ENCODE data around the gene COL27A1. TPM values are rescaled to one million over a fixed set of nuclear protein-coding genes. Genes with fewer than 3 reads are reported as not detected.

Gene COL27A1
- total and polyA plus RNA-seq, 2 donors (not counting 3 experiments of a cell fraction or from before 2014, with no cell fraction given): 14.7 to 49.1 TPM

- CTCF ChIA-PET: interaction anchor here (1.0 to 6.1 kb wide), 8 partner anchors 9 to 179 kb away, joined by 3 to 60 read pairs (median 12); partner anchors contain the start of gene COL27A1
- DNase-seq (ENCODE audit: low read depth, low spot score): no peak
- no peak overlapping the region for H3K27ac ChIP-seq (ENCODE audit: insufficient read depth, low read depth, low read length)
- intact Hi-C loops (cut with micrococcal nuclease): no loop called here
- no peaks in the 10 kb centered on the region for H3K36me3 ChIP-seq (ENCODE audit: control insufficient read depth in 2 of 2, extremely low read depth in 1 of 2, insufficient read depth in 2 of 2, low read length in 2 of 2)
- H3K4me3 ChIP-seq (replicated peaks in 1 of 3; ENCODE audit: insufficient read depth in 1 of 3, low read depth in 1 of 3, low read length in 3 of 3): no peak overlapping the region
- H2AFZ ChIP-seq (ENCODE audit: low read depth, low read length): no peak overlapping the region
- H3K4me1 ChIP-seq (ENCODE audit: control insufficient read depth, extremely low read depth, insufficient read depth, low read length): no peaks in the 10 kb centered on the region
- H3K9me1 ChIP-seq (replicated peaks; ENCODE audit: control insufficient read depth, extremely low read depth, insufficient read depth, low read length): no peaks in the 10 kb centered on the region
- H3K9me3 ChIP-seq (replicated peaks; ENCODE audit: control insufficient read depth, insufficient read depth, low read length): no peaks in the 10 kb centered on the region
- H3K9ac ChIP-seq (replicated peaks; ENCODE audit: extremely low read depth, insufficient read depth, low read length): no peak overlapping the region
- no peaks in the 10 kb centered on the region for H4K20me1 ChIP-seq (replicated peaks; ENCODE audit: control insufficient read depth, extremely low read depth, insufficient read depth, low read length)
- dilution Hi-C loops (cut with MboI; ENCODE audit: extremely low pct_ligation_motif_present, low sequenced_read_pairs): no loop called here
- POLR2A ChIA-PET: no interaction called here
- no peak overlapping the region for H3K4me2 ChIP-seq (ENCODE audit: insufficient read depth, low read length)
- FAIRE-seq: no peak
- TF ChIP-seq JUN (IDR thresholded peaks at IDR 0.05; ENCODE audit: borderline replicate concordance, insufficient read depth, insufficient read length, low read depth): no peak
- TF ChIP-seq EZH2 (IDR thresholded peaks at IDR 0.05; ENCODE audit: borderline replicate concordance, low read depth, low read length, severe bottlenecking): no peak
- TF ChIP-seq POLR2AphosphoS5 (IDR thresholded peaks at IDR 0.05; ENCODE audit: insufficient read depth, low read depth, low read length): no peak
- TF ChIP-seq POLR2A (IDR thresholded peaks at IDR 0.05; ENCODE audit: low read depth, low read length): no peak
- TF ChIP-seq MYC (IDR thresholded peaks at IDR 0.05; ENCODE audit: low read depth, low read length): no peak
- TF ChIP-seq CTCF (IDR thresholded peaks at IDR 0.05; ENCODE audit: extremely low read depth in 1 of 2, insufficient read depth in 1 of 2, low read depth in 1 of 2, low read length in 2 of 2): no peak
- no peak for TF ChIP-seq FOS (IDR thresholded peaks at IDR 0.05; ENCODE audit: borderline replicate concordance, insufficient read depth, low read length)
- TF ChIP-seq GATA2 (IDR thresholded peaks at IDR 0.05; ENCODE audit: insufficient read depth, insufficient read length, low read depth, low read length): no peak
- TF ChIP-seq, protein P1, sequence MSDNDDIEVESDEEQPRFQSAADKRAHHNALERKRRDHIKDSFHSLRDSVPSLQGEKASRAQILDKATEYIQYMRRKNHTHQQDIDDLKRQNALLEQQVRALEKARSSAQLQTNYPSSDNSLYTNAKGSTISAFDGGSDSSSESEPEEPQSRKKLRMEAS (IDR thresholded peaks at IDR 0.05; ENCODE audit: insufficient read depth, insufficient read length): no peak
- BruUV-seq (replicated peaks): no TSS peak
- no peaks in the 10 kb centered on the region for H3K79me2 ChIP-seq (ENCODE audit: control insufficient read depth, insufficient read depth, low read length)
- no peaks in the 10 kb centered on the region for H3K27me3 ChIP-seq (ENCODE audit: control insufficient read depth in 2 of 2, insufficient read depth in 2 of 2, low read length in 2 of 2)
Measured at GRCh38 chr9:114261987-114262386, 106.7 kb downstream of the COL27A1 start.

All from endothelial cell of umbilical vein (primary cell).